BJ (cell line): Measurements from ENCODE around the gene ANKRD16. TPM values are rescaled to one million over a fixed set of nuclear protein-coding genes. Genes with fewer than 3 reads are reported as not detected.

Source experiments
- CTCF ChIA-PET: fragments of 350-600 bp; formaldehyde crosslinking; extraction: SDS; loops from one replicate; lab custom pipeline; 2021; ENCODE audit warnings: antibody characterized with exemption, inconsistent platforms; lab: Yijun Ruan, JAX
- POLR2A ChIA-PET: fragments of 300-600 bp; sonication (Branson Sonifier 250); formaldehyde crosslinking; extraction: SDS; loops from one replicate; lab custom pipeline; 2021; ENCODE audit warnings: antibody characterized with exemption; lab: Charles Lee
- DNase-seq: peaks from one replicate; pipeline ENCODE4 v3.0.0-alpha.2; 2011; ENCODE audit warnings: low read depth
- H3K27me3 ChIP-seq: 2 replicates; pipeline ENCODE4 v1.6.0; 2011; ENCODE audit warnings: low read length; ENCODE audit not compliant: control insufficient read depth, insufficient read depth
- H3K36me3 ChIP-seq: 2 replicates; pipeline ENCODE4 v1.5.1; 2011; ENCODE audit warnings: low read length; ENCODE audit not compliant: control insufficient read depth, insufficient read depth
- H3K4me3 ChIP-seq: 2 replicates; pipeline ENCODE4 v1.5.1; 2011; ENCODE audit warnings: low read depth, mild to moderate bottlenecking, control low read depth, low read length
- CTCF ChIP-seq: IDR thresholded peaks from 2 replicates; pipeline ENCODE4 v1.5.1; 2011; ENCODE audit warnings: low read depth, mild to moderate bottlenecking, control low read depth, inconsistent platforms, low read length, moderate library complexity; ENCODE audit not compliant: insufficient read depth
- polyA plus RNA-seq: library from polyadenylated mRNA; depleted of rRNA; stranded (reverse); fragments of >200 nt; gene quantifications from 2 replicates; pipeline ENCODE4 v1.2.3, GENCODE V29; 2011

The ANKRD16 gene
- polyA plus RNA-seq, 1 experiment = 7.4 TPM

- DNase-seq = no peak
- no peak overlapping the region for H3K4me3 ChIP-seq
- CTCF ChIA-PET = interaction anchor here (1.7 kb wide), 1 partner anchor 10 kb away, joined by 5 read pairs; no protein-coding TSS in a partner anchor
- H3K27me3 ChIP-seq = no peaks in the 10 kb centered on the region
- no peaks in the 10 kb centered on the region for H3K36me3 ChIP-seq
- no peak for TF ChIP-seq CTCF
- POLR2A ChIA-PET = no interaction called here
These were observed 27.2 kb downstream of the ANKRD16 start for GRCh38 chr10:5862360-5862961.

GRCh38 chr10:5860066-5860465 lies 29.6 kb downstream of the ANKRD16 start:
- Histone ChIP-seq H3K36me3 (no peaks in the 10 kb centered on the region), H3K4me3 (no peak overlapping the region), H3K27me3 (no peaks in the 10 kb centered on the region)
- TF ChIP-seq CTCF = no peak
- POLR2A ChIA-PET = no interaction called here
- CTCF ChIA-PET = interaction anchor here (0.5 to 0.7 kb wide), 2 partner anchors 38 to 83 kb away, joined by 4 to 5 read pairs; no protein-coding TSS in a partner anchor
- no peak for DNase-seq

GRCh38 chr10:5858811-5859210 lies 30.9 kb downstream of the ANKRD16 start:
- no peak for TF ChIP-seq CTCF
- Histone ChIP-seq H3K27me3 (no peaks in the 10 kb centered on the region), H3K36me3 (no peaks in the 10 kb centered on the region), H3K4me3 (no peak overlapping the region)
- ChIA-PET CTCF (no interaction called here), POLR2A (interaction anchor here (0.6 kb wide), 1 partner anchor 45 kb away, joined by 3 read pairs; the partner anchor contains the start of gene GDI2)
- DNase-seq = no peak

- Histone ChIP-seq H3K36me3 (no peaks in the 10 kb centered on the region), H3K4me3 (no peak overlapping the region), H3K27me3 (no peaks in the 10 kb centered on the region)
- ChIA-PET POLR2A (no interaction called here), CTCF (no interaction called here)
- DNase-seq = no peak
- TF ChIP-seq CTCF = no peak
These were observed 33.0 kb downstream of the ANKRD16 start for GRCh38 chr10:5856701-5857004.

- CTCF ChIA-PET = no interaction called here
- no peak for TF ChIP-seq CTCF
- no peaks in the 10 kb centered on the region for H3K27me3 ChIP-seq
- DNase-seq = no peak
- no peak overlapping the region for H3K4me3 ChIP-seq
- POLR2A ChIA-PET = interaction anchor here (0.6 kb wide), 1 partner anchor 45 kb away, joined by 3 read pairs; no protein-coding TSS in a partner anchor
- no peaks in the 10 kb centered on the region for H3K36me3 ChIP-seq
These were observed 33.6 kb downstream of the ANKRD16 start for GRCh38 chr10:5855979-5856700.
